Measurements from ENCODE around the gene C12orf56.

The C12orf56 gene

DNA sequence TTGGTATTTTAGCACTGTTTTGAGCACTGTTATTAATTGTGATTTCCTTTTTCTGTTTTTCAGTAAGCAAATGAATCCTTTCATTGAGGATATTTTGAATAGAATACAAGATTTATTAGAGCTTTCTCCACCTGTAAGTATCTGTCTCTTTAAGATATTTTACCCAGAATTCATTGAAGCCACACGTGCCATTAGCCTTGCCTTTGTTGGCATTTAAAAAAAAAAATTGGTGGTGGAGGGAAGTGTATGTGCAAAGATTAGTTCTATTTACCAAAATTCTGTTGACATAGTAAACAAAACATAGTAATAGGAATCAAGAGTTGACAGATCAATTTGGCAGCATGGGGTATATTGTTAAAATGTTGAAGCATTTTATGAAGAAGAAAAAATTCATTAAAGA, 37.4 kb upstream of the C12orf56 start:
- no peak overlapping the region for H3K27ac ChIP-seq
- no peak for DNase-seq (ENCODE audit: low spot score)
- TF ChIP-seq, protein P1, sequence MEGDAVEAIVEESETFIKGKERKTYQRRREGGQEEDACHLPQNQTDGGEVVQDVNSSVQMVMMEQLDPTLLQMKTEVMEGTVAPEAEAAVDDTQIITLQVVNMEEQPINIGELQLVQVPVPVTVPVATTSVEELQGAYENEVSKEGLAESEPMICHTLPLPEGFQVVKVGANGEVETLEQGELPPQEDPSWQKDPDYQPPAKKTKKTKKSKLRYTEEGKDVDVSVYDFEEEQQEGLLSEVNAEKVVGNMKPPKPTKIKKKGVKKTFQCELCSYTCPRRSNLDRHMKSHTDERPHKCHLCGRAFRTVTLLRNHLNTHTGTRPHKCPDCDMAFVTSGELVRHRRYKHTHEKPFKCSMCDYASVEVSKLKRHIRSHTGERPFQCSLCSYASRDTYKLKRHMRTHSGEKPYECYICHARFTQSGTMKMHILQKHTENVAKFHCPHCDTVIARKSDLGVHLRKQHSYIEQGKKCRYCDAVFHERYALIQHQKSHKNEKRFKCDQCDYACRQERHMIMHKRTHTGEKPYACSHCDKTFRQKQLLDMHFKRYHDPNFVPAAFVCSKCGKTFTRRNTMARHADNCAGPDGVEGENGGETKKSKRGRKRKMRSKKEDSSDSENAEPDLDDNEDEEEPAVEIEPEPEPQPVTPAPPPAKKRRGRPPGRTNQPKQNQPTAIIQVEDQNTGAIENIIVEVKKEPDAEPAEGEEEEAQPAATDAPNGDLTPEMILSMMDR (IDR thresholded peaks at IDR 0.05) = no peak
- H3K4me3 ChIP-seq = no peak overlapping the region

DNA sequence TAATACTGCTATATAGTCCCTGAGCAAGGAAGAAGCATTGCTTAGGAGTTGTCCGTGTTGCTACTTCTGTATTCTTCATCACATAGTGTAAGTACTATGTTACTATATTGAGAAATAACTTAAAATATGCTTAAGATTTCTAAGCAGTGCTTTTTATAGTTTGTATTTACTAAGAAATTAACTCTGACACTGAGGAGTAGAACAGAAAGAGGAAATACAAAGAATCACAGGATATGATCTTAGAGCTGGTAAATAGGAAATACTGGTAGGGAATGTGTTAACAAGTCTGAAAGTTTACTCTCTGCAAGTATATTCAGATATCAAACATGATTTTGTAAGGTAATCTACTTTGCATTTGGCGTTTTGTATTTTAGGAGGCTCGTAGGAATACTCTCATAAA, 29.1 kb upstream of the C12orf56 start:
- Histone ChIP-seq H3K4me3 (no peak overlapping the region), H3K27ac (no peak overlapping the region)
- TF ChIP-seq, protein P1 (IDR thresholded peaks at IDR 0.05) = no peak
- no peak for DNase-seq (ENCODE audit: low spot score)

GRCh38 chr12:64418209-64418608, 27.7 kb upstream of the C12orf56 start:
- Histone ChIP-seq H3K4me3 (no peak overlapping the region), H3K27ac (no peak overlapping the region)
- TF ChIP-seq, protein P1 (IDR thresholded peaks at IDR 0.05) = no peak
- DNase-seq (ENCODE audit: low spot score) = no peak

DNA sequence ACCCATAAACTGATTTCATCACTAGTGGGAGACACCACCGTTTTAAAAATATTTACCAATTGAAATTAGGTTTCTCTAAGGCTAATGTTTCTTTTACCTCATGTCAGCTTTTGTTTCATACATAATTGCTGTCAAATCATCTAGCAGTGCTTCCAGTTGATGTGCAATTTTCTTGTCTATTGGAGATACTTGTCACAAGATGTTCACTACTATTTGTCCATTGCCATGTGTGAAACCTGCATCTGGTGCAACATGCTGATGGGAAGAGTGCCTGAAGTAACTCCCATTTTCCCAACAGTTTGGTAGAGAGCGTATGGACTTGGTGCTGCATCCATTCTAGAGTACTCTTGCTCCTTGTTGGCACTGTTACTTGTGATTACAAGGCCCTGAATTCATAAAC, 23.3 kb upstream of the C12orf56 start:
- TF ChIP-seq, protein P1 (IDR thresholded peaks at IDR 0.05) = no peak
- no peak for DNase-seq (ENCODE audit: low spot score)
- H3K27ac ChIP-seq = no peak overlapping the region
- H3K4me3 ChIP-seq = no peak overlapping the region

- no peak overlapping the region for H3K27ac ChIP-seq
- no peak for DNase-seq (ENCODE audit: low spot score)
- TF ChIP-seq, protein P1 (IDR thresholded peaks at IDR 0.05) = no peak
- H3K4me3 ChIP-seq = no peak overlapping the region
These were observed 21.9 kb upstream of the C12orf56 start for GRCh38 chr12:64412459-64412858.

DNA sequence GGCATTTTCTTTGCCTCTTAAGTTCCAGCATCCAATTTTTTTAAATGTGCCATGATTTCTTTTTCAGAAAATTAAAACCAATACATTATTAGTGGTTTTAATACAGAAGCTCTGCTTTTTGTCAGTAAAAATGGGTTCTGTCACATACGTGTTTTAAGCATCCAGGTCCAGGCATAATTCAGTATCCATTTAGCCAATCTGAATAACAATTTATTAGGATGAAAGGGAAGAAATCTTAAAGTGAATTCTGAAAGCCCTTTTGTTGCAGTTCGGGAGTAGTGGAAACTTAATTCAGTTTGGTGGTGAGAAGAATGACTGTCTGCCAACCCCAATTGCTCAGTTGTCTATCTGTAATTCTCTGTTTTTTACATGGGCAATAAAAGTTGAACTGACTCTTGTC, 20.9 kb upstream of the C12orf56 start:
- Histone ChIP-seq H3K27ac (no peak overlapping the region), H3K4me3 (no peak overlapping the region)
- no peak for DNase-seq (ENCODE audit: low spot score)
- TF ChIP-seq, protein P1 (IDR thresholded peaks at IDR 0.05) = no peak

GRCh38 chr12:64407342-64408223, 17.0 kb upstream of the C12orf56 start:
- Histone ChIP-seq H3K4me3 (no peak overlapping the region), H3K27ac (no peak overlapping the region)
- TF ChIP-seq, protein P1 (IDR thresholded peaks at IDR 0.05) = no peak
- DNase-seq (ENCODE audit: low spot score) = no peak
